ENCODE measurements around the gene KRT4.
"Not testable (repeated sequence)": the region's sequence is repeated elsewhere in the genome, so short reads cannot be mapped to it uniquely, and the experiment has no call there.

The KRT4 gene

GRCh38 chr12:52813885-52814709, at the start of gene KRT4:
Gene KRT4 (minus strand): TSS chr12:52814116. CDS start chr12:52814058, 58 bp downstream.
- FAIRE-seq, result no peak

DNA sequence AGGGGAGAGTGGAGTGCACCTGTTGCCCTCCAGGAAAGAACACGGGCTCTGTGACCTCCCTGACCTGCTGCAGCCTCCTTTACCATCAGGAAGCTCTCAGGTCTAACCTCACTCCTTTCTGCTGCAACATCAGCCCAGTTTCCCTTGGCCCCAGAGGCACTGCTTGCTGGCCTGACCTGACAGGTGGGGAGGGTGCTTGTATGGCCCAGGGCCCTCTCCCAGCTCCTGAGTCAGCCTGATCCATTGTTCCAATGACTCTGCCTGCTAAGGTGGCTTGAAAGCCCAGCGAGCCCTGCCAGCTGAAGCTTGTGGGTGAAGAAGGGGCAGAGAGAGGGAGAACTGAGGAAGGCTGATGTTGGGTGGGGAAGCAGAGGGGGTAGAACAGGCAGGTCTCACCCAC, 48.1 kb upstream of the KRT4 start:
- no peak for FAIRE-seq

- FAIRE-seq, result no peak
These were observed 47.6 kb upstream of the KRT4 start for GRCh38 chr12:52861511-52861910.

GRCh38 chr12:52860102-52860823, 46.3 kb upstream of the KRT4 start:
- no peak for FAIRE-seq

GRCh38 chr12:52857500-52857899, 43.6 kb upstream of the KRT4 start:
- no peak for FAIRE-seq

DNA sequence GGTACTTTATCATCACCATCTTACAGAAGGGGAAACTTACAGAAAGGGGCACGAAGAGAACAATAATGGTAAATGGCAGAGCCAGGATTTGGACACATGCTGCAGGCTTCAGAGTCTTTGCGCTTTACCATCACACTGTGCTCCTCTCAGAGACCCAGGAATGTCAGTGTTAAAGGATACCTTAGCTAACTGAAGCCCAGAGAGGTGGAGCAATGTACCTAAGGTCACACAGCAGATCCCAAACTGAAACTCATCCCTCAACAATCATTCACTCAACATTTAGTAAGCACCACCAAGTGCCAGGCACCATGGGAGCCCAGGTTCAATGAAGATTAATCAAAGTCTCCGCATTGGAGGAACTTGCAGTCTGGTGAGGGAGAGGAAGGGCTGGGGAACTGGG, 42.9 kb upstream of the KRT4 start:
- no peak for FAIRE-seq

GRCh38 chr12:52856077-52856476, 42.2 kb upstream of the KRT4 start:
- not testable (repeated sequence) for FAIRE-seq

DNA sequence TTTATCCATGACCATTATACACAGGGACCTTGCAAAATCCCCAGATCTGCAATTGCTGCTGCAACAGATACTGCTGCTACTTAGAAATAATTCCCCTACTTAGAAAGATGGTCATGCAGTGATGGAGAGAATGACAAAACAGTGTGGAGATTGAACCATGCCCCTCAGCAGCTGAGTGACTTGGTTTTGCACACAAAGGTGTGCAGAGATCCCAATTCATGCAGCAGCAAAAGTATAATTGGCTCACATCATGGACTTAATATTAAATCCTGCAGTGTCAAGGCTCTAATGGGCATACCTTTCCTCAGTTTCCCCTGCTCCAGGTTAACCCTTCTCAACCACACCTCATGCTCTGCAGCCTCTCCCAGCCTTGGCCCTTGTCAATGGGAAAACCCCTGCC, 37.9 kb upstream of the KRT4 start:
- FAIRE-seq, result no peak

DNA sequence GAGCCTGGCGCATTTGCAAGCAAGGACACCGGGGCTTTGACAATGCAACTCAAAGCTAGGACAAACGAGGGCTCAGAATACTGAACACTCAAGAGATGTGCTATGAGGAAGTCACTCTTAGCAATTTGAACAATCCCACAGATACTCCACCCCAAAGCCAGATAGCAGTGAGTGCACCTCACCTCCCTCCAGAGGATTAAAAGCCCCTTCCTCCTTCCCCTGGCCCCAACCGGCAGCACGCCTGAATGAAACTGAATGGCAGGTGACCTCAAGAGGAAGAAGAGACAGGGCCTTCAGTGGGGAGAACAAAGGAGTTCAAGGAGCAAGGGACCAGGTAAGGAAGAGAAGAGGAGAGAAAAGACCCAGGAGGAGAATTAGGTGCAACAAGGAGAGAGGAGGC, 36.8 kb upstream of the KRT4 start:
- FAIRE-seq, result no peak

DNA sequence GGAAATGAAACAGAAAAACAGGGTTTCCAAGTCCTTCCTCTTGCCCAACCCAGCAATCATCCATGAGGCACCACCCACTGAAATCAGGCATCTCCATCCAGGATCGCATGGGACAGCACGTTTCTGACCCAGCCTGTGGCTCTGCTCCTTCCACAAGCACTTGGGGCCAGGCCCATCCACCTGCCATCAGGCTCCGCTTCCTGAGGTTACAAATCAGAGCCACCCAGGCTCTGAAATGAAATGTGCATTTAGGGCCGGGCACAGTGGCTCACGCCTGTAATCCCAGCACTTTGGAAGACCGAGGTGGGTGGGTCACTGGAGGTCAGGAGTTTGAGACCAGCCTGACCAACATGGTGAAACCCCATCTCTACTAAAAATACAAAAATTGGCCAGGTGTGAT, 35.6 kb upstream of the KRT4 start:
- FAIRE-seq, result no peak

GRCh38 chr12:52848661-52849255, 34.8 kb upstream of the KRT4 start, which contains the start of gene KRT78:
Gene KRT78 (minus strand): TSS chr12:52848994. CDS start chr12:52848930, 64 bp downstream.
- no peak for FAIRE-seq

GRCh38 chr12:52847335-52848102, 33.6 kb upstream of the KRT4 start:
- no peak for FAIRE-seq

DNA sequence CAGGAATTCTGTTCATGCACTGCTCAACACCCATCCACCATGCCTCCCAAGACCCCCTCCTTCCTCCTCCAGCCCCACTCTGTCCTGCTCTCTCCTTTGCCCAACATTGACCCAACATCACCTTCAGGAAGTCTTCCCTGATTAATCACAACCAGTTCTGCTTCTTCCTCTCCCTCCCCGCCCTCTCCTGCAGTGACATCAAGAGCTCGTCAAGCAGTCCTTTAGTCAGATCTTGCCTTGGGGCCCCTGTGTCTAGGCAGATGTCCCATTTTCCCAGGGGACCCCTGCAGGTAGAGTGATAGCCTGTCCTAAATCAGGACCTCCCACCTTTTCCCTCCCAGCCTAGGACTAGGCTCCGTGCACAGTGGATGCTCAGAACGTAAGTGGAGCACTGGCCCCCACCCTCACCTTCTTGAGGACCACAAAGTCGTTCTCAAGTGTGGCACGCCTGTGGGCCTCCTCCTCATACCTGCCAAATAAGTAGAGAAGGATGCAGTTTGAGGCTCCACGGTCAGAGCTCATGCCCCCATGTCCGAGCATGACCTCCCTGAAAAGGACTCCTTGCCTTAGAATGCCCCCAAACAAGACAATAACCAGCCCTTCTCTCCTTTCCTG, 32.5 kb upstream of the KRT4 start:
- FAIRE-seq, result no peak

- no peak for FAIRE-seq
These were observed 32.0 kb upstream of the KRT4 start for GRCh38 chr12:52845946-52846345.

GRCh38 chr12:52844386-52844785, 30.5 kb upstream of the KRT4 start:
- no peak for FAIRE-seq

DNA sequence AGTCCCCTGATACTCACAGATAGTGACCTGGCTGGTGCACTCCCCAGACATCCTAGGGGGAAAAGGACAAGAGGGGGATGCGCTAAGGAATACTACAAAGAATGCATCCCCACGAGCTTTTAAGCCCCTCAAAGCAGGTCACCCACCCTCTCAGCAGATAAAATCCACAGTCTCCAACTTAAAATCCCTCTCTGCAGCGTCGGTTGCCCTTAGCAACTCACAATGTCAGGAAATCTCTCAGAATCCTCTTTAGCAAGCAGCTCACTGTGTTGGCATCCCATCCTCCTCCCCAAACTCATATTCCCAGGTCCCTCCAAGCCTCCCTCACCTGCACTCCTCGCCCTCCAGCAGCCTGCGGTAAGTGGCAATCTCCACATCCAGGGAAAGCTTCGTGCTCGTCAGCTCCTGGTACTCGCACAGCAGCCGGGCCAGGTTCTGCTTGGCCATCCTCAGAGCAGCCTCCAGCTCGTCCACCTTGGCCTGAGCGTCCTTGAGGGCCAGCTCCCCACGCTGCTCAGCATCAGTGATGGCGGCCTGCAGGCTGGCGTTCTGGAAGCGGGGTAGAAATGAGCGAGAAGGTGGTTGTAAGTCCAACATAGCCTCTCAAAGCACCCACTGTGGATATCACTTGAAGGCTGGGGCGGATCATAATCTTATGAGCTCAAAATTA, 25.7 kb upstream of the KRT4 start:
- FAIRE-seq, result no peak

- no peak for FAIRE-seq
These were observed 24.9 kb upstream of the KRT4 start for GRCh38 chr12:52838609-52839435.

DNA sequence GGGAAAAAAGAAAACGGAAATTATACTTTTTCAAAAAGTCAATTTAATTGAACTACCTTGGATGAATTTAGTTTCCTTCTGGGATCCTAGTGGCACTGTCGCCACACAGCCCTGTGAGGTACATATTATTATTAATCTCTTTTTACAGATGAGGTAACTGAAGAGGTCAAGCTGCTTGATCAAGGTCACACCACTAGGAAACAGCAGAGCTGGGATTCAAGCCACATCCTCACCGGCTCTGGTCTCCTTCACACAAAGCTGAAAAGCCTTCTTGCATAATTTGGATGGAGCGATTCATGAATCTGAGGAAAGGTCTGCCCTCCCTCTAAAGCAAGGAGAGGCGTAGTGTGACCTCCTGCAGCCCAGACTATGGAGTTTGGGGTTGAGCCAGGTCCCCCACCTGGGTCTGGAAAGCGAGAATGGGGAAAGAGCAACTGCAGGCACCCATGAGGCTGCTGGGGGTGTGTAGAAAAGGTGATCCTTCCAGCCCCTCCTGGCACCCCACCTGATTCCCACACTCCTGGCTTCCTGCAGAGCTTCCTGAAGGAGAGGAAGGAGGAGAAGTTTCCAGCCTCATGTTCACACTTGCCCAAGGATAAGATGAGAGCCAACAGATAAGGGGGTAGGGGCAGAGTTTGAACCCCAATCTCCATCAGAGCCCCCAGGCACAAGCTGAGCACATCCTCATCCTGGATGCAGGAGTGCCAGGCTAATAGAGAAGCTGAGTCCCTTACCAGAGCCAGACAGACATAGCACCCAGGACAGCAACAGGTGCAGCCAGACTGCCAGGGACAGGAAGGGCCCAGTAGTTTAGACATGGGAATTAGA, 24.1 kb upstream of the KRT4 start:
- no peak for FAIRE-seq

- FAIRE-seq, result no peak
These were observed 23.5 kb upstream of the KRT4 start for GRCh38 chr12:52837413-52837741.

Data from TTC549 (cell line).